WI38 (cell line): ENCODE data around the gene DAG1.

Experiments used
- H3K4me3 ChIP-seq: 2 replicates; pipeline ENCODE4 v1.5.1; 2011; ENCODE audit warnings: low read depth, mild to moderate bottlenecking, control low read depth, low read length
- TF ChIP-seq, protein P1 (sequence below): IDR thresholded peaks from 2 replicates; pipeline ENCODE4 v1.5.1; 2012; ENCODE audit warnings: low read depth, mild to moderate bottlenecking, control low read depth, low read length

DAG1 gene

DNA sequence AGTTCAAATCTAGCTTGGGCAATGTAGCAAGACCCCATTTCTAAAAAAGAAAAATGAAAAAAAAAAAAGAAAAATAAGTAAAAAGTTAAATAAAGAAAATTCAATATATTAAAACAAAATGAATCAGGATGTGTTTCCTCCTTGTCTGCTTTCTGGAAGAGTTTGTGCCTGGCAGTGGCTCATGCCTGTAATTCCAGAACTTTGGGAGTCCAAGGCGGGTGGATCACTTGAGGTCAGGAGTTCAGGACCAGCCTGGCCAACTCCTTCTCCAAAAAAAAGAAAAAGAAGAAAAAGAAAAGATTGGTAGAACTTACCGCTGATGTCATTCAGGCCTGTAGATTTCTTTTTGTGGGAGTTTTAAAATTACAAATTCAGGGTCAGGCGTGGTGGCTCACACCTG is 36.8 kb downstream of the DAG1 start:
- TF ChIP-seq, protein P1, sequence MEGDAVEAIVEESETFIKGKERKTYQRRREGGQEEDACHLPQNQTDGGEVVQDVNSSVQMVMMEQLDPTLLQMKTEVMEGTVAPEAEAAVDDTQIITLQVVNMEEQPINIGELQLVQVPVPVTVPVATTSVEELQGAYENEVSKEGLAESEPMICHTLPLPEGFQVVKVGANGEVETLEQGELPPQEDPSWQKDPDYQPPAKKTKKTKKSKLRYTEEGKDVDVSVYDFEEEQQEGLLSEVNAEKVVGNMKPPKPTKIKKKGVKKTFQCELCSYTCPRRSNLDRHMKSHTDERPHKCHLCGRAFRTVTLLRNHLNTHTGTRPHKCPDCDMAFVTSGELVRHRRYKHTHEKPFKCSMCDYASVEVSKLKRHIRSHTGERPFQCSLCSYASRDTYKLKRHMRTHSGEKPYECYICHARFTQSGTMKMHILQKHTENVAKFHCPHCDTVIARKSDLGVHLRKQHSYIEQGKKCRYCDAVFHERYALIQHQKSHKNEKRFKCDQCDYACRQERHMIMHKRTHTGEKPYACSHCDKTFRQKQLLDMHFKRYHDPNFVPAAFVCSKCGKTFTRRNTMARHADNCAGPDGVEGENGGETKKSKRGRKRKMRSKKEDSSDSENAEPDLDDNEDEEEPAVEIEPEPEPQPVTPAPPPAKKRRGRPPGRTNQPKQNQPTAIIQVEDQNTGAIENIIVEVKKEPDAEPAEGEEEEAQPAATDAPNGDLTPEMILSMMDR = no peak
- no peak overlapping the region for H3K4me3 ChIP-seq

DNA sequence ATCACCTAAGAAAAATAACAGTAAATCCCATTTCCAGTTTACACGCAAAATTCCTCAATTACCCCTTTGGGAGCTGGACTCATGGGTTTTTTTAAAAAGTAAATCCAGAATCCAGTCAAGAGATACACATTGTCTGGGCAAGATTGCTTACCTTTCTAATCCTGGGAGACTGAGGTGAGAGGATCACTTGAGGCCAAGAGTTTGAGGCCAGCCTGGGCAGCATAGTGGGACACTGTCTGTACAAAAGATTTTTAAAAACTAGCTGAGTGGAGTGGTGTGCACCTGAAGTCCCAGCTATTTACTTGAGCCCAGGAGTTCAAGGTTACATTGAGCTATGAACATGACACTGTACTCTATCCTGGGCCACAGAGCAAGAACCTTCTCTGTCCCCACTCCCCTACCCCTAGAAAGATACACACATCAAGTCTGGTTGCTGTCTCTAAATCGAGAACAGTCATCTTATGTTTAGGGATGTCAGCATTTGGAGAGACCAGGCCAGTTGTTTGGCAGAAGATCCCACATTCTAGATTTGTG is 39.0 kb downstream of the DAG1 start:
- H3K4me3 ChIP-seq = no peak overlapping the region
- TF ChIP-seq, protein P1 = no peak

DNA sequence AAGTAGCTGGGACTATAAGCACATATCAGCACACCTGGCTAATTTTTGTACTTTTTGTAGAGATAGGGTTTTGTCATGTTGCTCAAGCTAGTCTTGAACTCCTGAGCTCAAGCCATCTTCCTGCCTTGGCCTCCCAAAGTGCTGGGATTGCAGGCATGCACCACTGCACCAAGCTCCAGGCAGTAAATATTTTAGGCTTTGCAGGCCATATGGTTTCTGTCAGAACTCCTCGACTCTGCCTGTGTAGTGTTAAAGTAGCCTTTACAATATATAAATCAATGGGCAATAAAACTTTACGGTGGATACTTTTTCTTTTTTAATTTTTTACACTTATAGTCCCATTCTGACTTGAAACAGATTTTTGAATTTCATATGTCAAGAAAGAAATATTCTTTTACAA is 41.6 kb downstream of the DAG1 start:
- TF ChIP-seq, protein P1 = no peak
- H3K4me3 ChIP-seq = no peak overlapping the region

DNA sequence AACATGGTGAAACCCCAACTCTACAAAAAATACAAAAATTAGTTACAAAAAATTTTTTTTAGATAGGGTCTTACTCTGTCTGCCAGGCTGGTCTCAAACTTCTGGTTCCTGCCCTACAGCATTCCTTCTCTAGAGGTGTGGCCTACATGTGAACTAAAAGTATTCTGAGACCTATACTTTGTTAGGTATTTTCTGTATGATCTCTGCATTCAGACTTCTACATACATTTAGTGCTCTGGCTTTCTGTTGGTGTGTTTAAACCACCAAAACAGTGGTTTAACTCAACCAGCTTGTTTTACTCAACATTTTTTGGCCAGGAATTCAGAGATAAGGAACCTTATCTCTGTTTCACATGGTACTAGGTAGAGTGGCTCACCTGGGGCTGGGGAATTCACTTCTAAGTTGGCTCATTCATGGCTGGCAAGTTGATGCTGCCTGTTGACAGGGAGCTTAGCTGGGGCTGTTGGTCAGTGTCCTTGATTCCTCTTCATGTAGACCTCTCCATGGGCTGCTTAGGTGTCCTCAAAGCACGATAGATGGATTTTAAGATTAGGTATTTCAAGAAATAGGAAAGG is 42.8 kb downstream of the DAG1 start:
- H3K4me3 ChIP-seq = no peak overlapping the region
- TF ChIP-seq, protein P1 = no peak

DNA sequence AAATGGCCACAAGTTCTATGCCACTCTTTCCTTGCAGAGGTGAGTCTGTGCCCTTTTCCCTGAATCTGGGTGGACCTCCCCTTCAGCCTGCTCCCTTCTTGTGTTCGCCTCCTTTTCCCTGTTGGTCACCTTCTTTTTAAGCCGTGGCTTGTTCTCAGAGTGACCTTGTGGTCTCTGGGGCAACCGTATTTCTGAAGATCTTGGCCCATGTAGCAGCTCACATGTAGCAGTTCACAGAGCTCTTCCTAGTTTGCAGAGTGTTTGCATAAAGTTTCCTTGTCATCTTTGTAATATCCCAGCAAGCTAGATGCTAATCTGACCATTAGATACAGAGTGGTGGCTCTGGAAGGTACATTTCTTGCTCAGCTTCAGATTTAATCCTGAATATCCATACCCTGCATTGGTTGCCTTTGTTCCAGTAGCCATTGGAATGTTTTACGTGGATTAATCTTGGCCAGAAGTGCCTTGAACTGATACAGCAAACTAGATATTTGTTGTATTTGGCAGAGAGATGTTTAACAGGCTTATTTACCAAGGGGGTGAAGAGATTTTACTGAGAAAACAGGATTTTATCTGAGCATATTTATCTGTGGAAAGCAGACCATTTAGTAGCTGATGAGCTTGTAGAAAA is 43.5 kb downstream of the DAG1 start:
- no peak overlapping the region for H3K4me3 ChIP-seq
- TF ChIP-seq, protein P1 = no peak

DNA sequence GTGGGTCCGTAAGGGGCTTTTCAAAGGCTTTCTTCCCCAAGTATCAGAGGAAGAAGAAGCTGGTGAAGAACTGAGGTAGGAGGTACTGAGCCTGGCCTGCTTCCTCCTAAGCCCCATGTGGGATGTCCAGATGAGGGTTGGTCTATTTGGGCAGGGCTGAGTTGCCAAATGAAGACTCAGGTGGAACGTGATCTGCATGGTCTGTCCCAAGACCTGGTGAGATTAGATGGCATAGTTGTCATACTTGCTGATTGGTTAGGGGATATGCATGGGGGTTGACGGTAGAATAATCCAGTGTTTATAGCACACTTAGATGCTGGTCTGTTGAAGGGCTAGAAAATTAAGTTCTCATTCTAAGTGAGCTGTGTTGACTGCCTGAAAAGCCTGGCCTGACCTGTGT is 47.9 kb downstream of the DAG1 start:
- H3K4me3 ChIP-seq = no peak overlapping the region
- TF ChIP-seq, protein P1 = no peak

DNA sequence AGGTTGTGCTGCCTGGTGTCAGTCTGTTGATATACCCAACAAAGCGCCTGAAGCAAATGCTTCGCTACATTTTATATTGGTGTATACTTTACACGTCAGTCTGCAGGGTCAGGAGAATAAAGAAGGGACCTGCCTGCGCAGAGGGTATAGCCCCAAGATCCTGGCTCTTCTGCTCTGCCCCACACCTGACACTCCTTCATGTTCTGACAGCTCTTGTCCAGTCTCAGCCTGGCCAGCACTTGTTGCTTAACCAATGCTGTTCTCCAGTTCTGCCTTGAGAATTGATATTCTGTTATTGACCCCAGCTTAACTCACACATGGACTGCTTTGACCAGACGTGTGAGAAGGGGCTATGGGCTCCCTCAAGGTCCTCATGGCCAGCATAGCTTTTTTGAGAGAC is 48.4 kb downstream of the DAG1 start:
- no peak overlapping the region for H3K4me3 ChIP-seq
- TF ChIP-seq, protein P1 = no peak
